Measurements from ENCODE around the gene SRGAP3.

SRGAP3 gene

GRCh38 chr3:9077029-9077428, 172.4 kb downstream of the SRGAP3 start:
- intact Hi-C loops (cut with micrococcal nuclease): no loop called here
- no peak overlapping the region for H3K27ac Mint-ChIP-seq
- H3K9me3 Mint-ChIP-seq: no peaks in the 10 kb centered on the region
- H3K4me3 Mint-ChIP-seq: no peak overlapping the region
- no peaks in the 10 kb centered on the region for H3K36me3 Mint-ChIP-seq (ENCODE audit: low read depth)
- H3K27me3 Mint-ChIP-seq: no peaks in the 10 kb centered on the region
- peaks cover 21% of the 10 kb centered on the region for H3K4me1 Mint-ChIP-seq (ENCODE audit: low read depth)

- Mint-ChIP-seq H3K27me3 (no peaks in the 10 kb centered on the region), H3K4me1 (ENCODE audit: low read depth) (peaks cover 20% of the 10 kb centered on the region), H3K9me3 (no peaks in the 10 kb centered on the region), H3K36me3 (ENCODE audit: low read depth) (no peaks in the 10 kb centered on the region), H3K4me3 (no peak overlapping the region), H3K27ac (no peak overlapping the region)
- intact Hi-C loops (cut with micrococcal nuclease): no loop called here
Observed at GRCh38 chr3:9075762-9076161, 173.7 kb downstream of the SRGAP3 start.

DNA sequence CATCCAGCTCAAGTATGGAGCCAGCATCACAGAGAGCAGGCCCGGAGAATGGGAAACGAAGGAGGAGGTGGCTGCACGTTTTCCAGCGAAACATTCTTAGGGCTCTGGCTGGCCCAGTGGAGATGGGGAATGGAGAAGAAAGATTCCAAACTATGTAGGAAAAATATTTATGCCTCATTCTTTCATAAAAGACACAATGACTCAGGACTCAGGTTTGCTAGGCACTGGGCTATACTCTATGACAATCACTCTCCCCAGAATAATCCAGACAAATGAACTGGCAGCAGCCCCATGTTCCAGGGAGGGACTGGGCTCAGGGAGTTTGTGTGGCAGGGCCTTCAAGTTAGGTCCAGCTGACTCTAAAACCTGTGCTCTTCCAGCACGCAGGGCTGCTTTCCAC, 175.4 kb downstream of the SRGAP3 start:
- no peaks in the 10 kb centered on the region for H3K36me3 Mint-ChIP-seq (ENCODE audit: low read depth)
- no peaks in the 10 kb centered on the region for H3K27me3 Mint-ChIP-seq
- intact Hi-C loops (cut with micrococcal nuclease): no loop called here
- peaks cover 20% of the 10 kb centered on the region for H3K4me1 Mint-ChIP-seq (ENCODE audit: low read depth)
- H3K27ac Mint-ChIP-seq: no peak overlapping the region
- H3K9me3 Mint-ChIP-seq: no peaks in the 10 kb centered on the region
- no peak overlapping the region for H3K4me3 Mint-ChIP-seq

DNA sequence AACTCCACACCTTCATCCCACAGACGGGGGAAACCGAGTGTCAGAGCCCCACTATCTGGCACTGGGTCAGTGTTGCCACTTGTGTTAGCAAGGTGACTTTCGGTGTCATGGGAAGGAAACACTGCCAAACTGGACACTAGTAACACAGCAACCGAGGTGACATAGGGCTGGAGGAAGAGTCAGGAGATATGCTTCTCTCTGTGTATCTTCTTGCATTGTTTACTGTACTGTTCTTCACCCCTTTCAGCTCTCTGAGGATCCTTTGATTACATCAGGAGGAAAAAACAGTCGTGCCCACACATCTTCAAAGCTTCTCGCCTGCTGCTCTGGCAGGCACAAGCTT, 176.8 kb downstream of the SRGAP3 start:
- no peaks in the 10 kb centered on the region for H3K27me3 Mint-ChIP-seq
- intact Hi-C loops (cut with micrococcal nuclease): no loop called here
- H3K4me1 Mint-ChIP-seq (ENCODE audit: low read depth): peaks cover 14% of the 10 kb centered on the region
- H3K4me3 Mint-ChIP-seq: no peak overlapping the region
- H3K36me3 Mint-ChIP-seq (ENCODE audit: low read depth): no peaks in the 10 kb centered on the region
- no peaks in the 10 kb centered on the region for H3K9me3 Mint-ChIP-seq
- no peak overlapping the region for H3K27ac Mint-ChIP-seq

- intact Hi-C loops (cut with micrococcal nuclease): no loop called here
- no peak overlapping the region for H3K27ac Mint-ChIP-seq
- no peaks in the 10 kb centered on the region for H3K27me3 Mint-ChIP-seq
- no peaks in the 10 kb centered on the region for H3K36me3 Mint-ChIP-seq (ENCODE audit: low read depth)
- peaks cover 14% of the 10 kb centered on the region for H3K4me1 Mint-ChIP-seq (ENCODE audit: low read depth)
- H3K9me3 Mint-ChIP-seq: no peaks in the 10 kb centered on the region
- no peak overlapping the region for H3K4me3 Mint-ChIP-seq
Observed at GRCh38 chr3:9071936-9072666, 177.3 kb downstream of the SRGAP3 start.

GRCh38 chr3:9070961-9071360, 178.5 kb downstream of the SRGAP3 start:
- Mint-ChIP-seq H3K27ac (no peak overlapping the region), H3K27me3 (no peaks in the 10 kb centered on the region), H3K4me1 (ENCODE audit: low read depth) (peaks cover 14% of the 10 kb centered on the region), H3K9me3 (no peaks in the 10 kb centered on the region), H3K36me3 (ENCODE audit: low read depth) (no peaks in the 10 kb centered on the region), H3K4me3 (no peak overlapping the region)
- intact Hi-C loops (cut with micrococcal nuclease): no loop called here

- Mint-ChIP-seq H3K27ac (no peak overlapping the region), H3K9me3 (no peaks in the 10 kb centered on the region), H3K4me1 (ENCODE audit: low read depth) (peaks cover 14% of the 10 kb centered on the region), H3K4me3 (no peak overlapping the region), H3K36me3 (ENCODE audit: low read depth) (no peaks in the 10 kb centered on the region), H3K27me3 (no peaks in the 10 kb centered on the region)
- intact Hi-C loops (cut with micrococcal nuclease): no loop called here
Observed at GRCh38 chr3:9069971-9070370, 179.5 kb downstream of the SRGAP3 start.

GRCh38 chr3:9068051-9068450, 181.4 kb downstream of the SRGAP3 start:
- no peaks in the 10 kb centered on the region for H3K36me3 Mint-ChIP-seq (ENCODE audit: low read depth)
- H3K27ac Mint-ChIP-seq: no peak overlapping the region
- H3K4me3 Mint-ChIP-seq: no peak overlapping the region
- no peaks in the 10 kb centered on the region for H3K27me3 Mint-ChIP-seq
- H3K4me1 Mint-ChIP-seq (ENCODE audit: low read depth): peaks cover 14% of the 10 kb centered on the region
- intact Hi-C loops (cut with micrococcal nuclease): no loop called here
- H3K9me3 Mint-ChIP-seq: no peaks in the 10 kb centered on the region

GRCh38 chr3:9067352-9067975, 182.0 kb downstream of the SRGAP3 start:
- H3K27me3 Mint-ChIP-seq: no peaks in the 10 kb centered on the region
- no peak overlapping the region for H3K27ac Mint-ChIP-seq
- H3K4me1 Mint-ChIP-seq (ENCODE audit: low read depth): peaks cover 14% of the 10 kb centered on the region
- H3K36me3 Mint-ChIP-seq (ENCODE audit: low read depth): no peaks in the 10 kb centered on the region
- intact Hi-C loops (cut with micrococcal nuclease): loop anchor here (1.0 to 2.0 kb wide), 3 partner anchors 79 to 235 kb away; no protein-coding TSS in a partner anchor
- H3K9me3 Mint-ChIP-seq: no peaks in the 10 kb centered on the region
- no peak overlapping the region for H3K4me3 Mint-ChIP-seq

DNA sequence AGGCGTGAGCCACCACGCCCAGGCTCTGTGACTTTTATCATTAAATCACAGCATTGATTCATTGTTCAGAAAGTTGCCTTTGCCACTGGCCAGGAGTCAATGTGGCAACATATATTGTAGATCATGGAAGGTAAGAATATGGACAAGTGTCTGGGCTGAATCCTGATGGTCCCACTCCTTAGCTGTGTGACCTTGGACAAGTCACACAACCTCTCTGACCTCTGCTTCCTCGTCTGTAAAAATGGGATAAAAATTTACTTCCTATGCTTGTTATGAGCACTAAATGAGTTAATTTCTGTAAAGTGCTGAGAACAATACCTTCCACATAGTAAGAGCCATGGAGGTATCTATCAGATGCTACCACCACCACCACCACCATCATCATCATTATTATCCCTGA, 182.7 kb downstream of the SRGAP3 start:
- Mint-ChIP-seq H3K9me3 (no peaks in the 10 kb centered on the region), H3K27ac (no peak overlapping the region), H3K27me3 (no peaks in the 10 kb centered on the region), H3K36me3 (ENCODE audit: low read depth) (no peaks in the 10 kb centered on the region), H3K4me3 (no peak overlapping the region), H3K4me1 (ENCODE audit: low read depth) (peaks cover 7% of the 10 kb centered on the region)
- intact Hi-C loops (cut with micrococcal nuclease): loop anchor here (1.0 to 2.0 kb wide), 3 partner anchors 78 to 236 kb away; no protein-coding TSS in a partner anchor

DNA sequence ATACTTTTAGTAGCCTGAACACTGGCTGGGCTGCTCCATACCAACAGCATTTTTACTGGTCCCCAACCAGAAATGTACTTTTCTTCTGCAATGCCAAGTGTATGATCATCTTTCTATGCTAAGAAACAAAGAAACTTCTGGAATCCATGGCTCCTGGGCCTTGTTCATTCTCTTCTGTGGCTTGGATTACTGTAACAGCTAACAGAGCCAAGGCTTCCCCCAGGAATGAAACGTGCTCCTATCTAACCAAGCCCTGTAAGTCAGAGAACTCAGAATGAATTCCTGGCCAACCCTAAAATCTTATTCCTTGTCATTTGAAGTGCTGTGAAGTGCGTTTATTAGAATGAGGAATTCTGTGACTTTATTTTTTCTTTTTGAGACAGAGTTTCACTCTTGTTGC, 183.3 kb downstream of the SRGAP3 start:
- Mint-ChIP-seq H3K27me3 (no peaks in the 10 kb centered on the region), H3K36me3 (ENCODE audit: low read depth) (no peaks in the 10 kb centered on the region), H3K27ac (no peak overlapping the region), H3K4me3 (no peak overlapping the region), H3K4me1 (ENCODE audit: low read depth) (peaks cover 1% of the 10 kb centered on the region), H3K9me3 (no peaks in the 10 kb centered on the region)
- intact Hi-C loops (cut with micrococcal nuclease): loop anchor here (2.0 kb wide), 1 partner anchor 237 kb away; no protein-coding TSS in a partner anchor

- H3K36me3 Mint-ChIP-seq (ENCODE audit: low read depth): no peaks in the 10 kb centered on the region
- no peaks in the 10 kb centered on the region for H3K27me3 Mint-ChIP-seq
- H3K27ac Mint-ChIP-seq: no peak overlapping the region
- H3K9me3 Mint-ChIP-seq: no peaks in the 10 kb centered on the region
- intact Hi-C loops (cut with micrococcal nuclease): no loop called here
- H3K4me3 Mint-ChIP-seq: no peak overlapping the region
- H3K4me1 Mint-ChIP-seq (ENCODE audit: low read depth): no peaks in the 10 kb centered on the region
Observed at GRCh38 chr3:9064850-9065249, 184.6 kb downstream of the SRGAP3 start.

- intact Hi-C loops (cut with micrococcal nuclease): no loop called here
- Mint-ChIP-seq H3K36me3 (ENCODE audit: low read depth) (no peaks in the 10 kb centered on the region), H3K27me3 (no peaks in the 10 kb centered on the region), H3K27ac (no peak overlapping the region), H3K4me3 (no peak overlapping the region), H3K9me3 (no peaks in the 10 kb centered on the region), H3K4me1 (ENCODE audit: low read depth) (no peaks in the 10 kb centered on the region)
Observed at GRCh38 chr3:9064251-9064650, 185.2 kb downstream of the SRGAP3 start.

- intact Hi-C loops (cut with micrococcal nuclease): no loop called here
- H3K4me3 Mint-ChIP-seq: no peak overlapping the region
- H3K9me3 Mint-ChIP-seq: no peaks in the 10 kb centered on the region
- no peaks in the 10 kb centered on the region for H3K27me3 Mint-ChIP-seq
- H3K36me3 Mint-ChIP-seq (ENCODE audit: low read depth): no peaks in the 10 kb centered on the region
- no peaks in the 10 kb centered on the region for H3K4me1 Mint-ChIP-seq (ENCODE audit: low read depth)
- no peak overlapping the region for H3K27ac Mint-ChIP-seq
Observed at GRCh38 chr3:9062570-9062969, 186.9 kb downstream of the SRGAP3 start.

- Mint-ChIP-seq H3K36me3 (ENCODE audit: low read depth) (no peaks in the 10 kb centered on the region), H3K4me1 (ENCODE audit: low read depth) (no peaks in the 10 kb centered on the region), H3K27ac (no peak overlapping the region), H3K4me3 (no peak overlapping the region), H3K27me3 (no peaks in the 10 kb centered on the region), H3K9me3 (no peaks in the 10 kb centered on the region)
- intact Hi-C loops (cut with micrococcal nuclease): no loop called here
Observed at GRCh38 chr3:9061634-9062033, 187.8 kb downstream of the SRGAP3 start.
